Panc1 (cell line): ENCODE data around the gene FBXW7. TPM values are rescaled to one million over a fixed set of nuclear protein-coding genes. Genes with fewer than 3 reads are reported as not detected.

Experiments
- ATAC-seq: fragments of 200-7000 bp; cut with Tn5 transposase; 2 replicates; pipeline ENCODE4 v1.9.1; 2020; ENCODE audit warnings: mild to moderate bottlenecking, moderate library complexity
- BruUV-seq: library from RNA; stranded (reverse); fragments of 400-500 nt; replicated peaks from 2 replicates; lab custom pipeline; 2021; lab: Mats Ljungman, UMichigan
- CTCF ChIA-PET: fragments of 300-600 bp; sonication (Branson Sonifier 250); formaldehyde crosslinking; loops from one replicate; lab custom pipeline; 2022; ENCODE audit warnings: antibody characterized with exemption; lab: Charles Lee
- POLR2A ChIA-PET: fragments of 300-600 bp; sonication (Branson Sonifier 250); formaldehyde crosslinking; loops from one replicate; lab custom pipeline; 2022; ENCODE audit warnings: antibody characterized with exemption; lab: Charles Lee
- DNase-seq: peaks from one replicate; pipeline ENCODE4 v3.0.0-alpha.2; 2010; ENCODE audit warnings: low read depth, low spot score
- H3K27ac ChIP-seq: 2 replicates; pipeline ENCODE4 v1.5.1; 2011; ENCODE audit warnings: mild to moderate bottlenecking, low read length, inconsistent platforms
- H3K27me3 ChIP-seq: fragments of 200-500 bp; sonication (Bioruptor generic); 2 replicates; pipeline ENCODE4 v1.6.0; 2014; ENCODE audit warnings: low read length, inconsistent platforms; ENCODE audit not compliant: control insufficient read depth, insufficient read depth
- H3K36me3 ChIP-seq: fragments of 200-500 bp; sonication (Bioruptor generic); 2 replicates; pipeline ENCODE4 v1.5.1; 2014; ENCODE audit warnings: inconsistent platforms, mild to moderate bottlenecking, low read length, moderate library complexity; ENCODE audit not compliant: control insufficient read depth, insufficient read depth
- H3K4me1 ChIP-seq: 2 replicates; pipeline ENCODE4 v1.5.1; 2011; ENCODE audit warnings: inconsistent platforms, mild to moderate bottlenecking, low read length, moderate library complexity; ENCODE audit not compliant: control insufficient read depth, insufficient read depth
- H3K4me3 ChIP-seq, 2 experiments: 2 replicates each; pipeline ENCODE4 v1.5.1; 2011 to 2012; ENCODE audit warnings: low read depth in 2 of 2, low read length in 2 of 2, mild to moderate bottlenecking in 2 of 2, inconsistent platforms in 1 of 2, moderate library complexity in 1 of 2
- H3K9me3 ChIP-seq: fragments of 200-500 bp; sonication (Bioruptor generic); 2 replicates; pipeline ENCODE4 v1.5.1; 2014; ENCODE audit warnings: low read depth, mild to moderate bottlenecking, inconsistent platforms, low read length, moderate library complexity; ENCODE audit not compliant: control insufficient read depth, insufficient read depth
- CTCF ChIP-seq: fragments of 450-650 bp; IDR thresholded peaks from 2 replicates; pipeline ENCODE4 v1.5.1; 2017; ENCODE audit warnings: mild to moderate bottlenecking
- POLR2AphosphoS5 ChIP-seq: IDR thresholded peaks from 2 replicates; pipeline ENCODE4 v1.6.1; 2012; ENCODE audit warnings: mild to moderate bottlenecking, low read depth, low read length, moderate library complexity
- REST ChIP-seq, 2 experiments: IDR thresholded peaks; 2 replicates each; pipeline ENCODE4 v1.6.1; 2011 to 2012; ENCODE audit warnings: low read depth in 2 of 2, control low read depth in 1 of 2, low read length in 1 of 2, mild to moderate bottlenecking in 1 of 2, moderate library complexity in 1 of 2; ENCODE audit not compliant: insufficient read depth in 1 of 2
- SIN3A ChIP-seq: IDR thresholded peaks from 2 replicates; pipeline ENCODE4 v1.6.1; 2012; ENCODE audit warnings: low read depth, mild to moderate bottlenecking, low read length, moderate library complexity, borderline replicate concordance; ENCODE audit not compliant: insufficient read depth
- TCF7L2 ChIP-seq: IDR thresholded peaks from 2 replicates; pipeline ENCODE4 v1.6.1; 2011; ENCODE audit warnings: mild to moderate bottlenecking, low read depth, low read length, inconsistent platforms
- in situ Hi-C: cut with HindIII; loops from 2 replicates; pipeline ENCODE4 v1.10.0; 2016; ENCODE audit warnings: low sequenced_read_pairs, low pct_unique_long_range_greater_than_20kb
- intact Hi-C: fragments of 100-400 bp; cut with micrococcal nuclease; formaldehyde crosslinking; loops from one replicate; pipeline ENCODE4 v1.10.0; 2022; ENCODE audit not compliant: unreplicated experiment
- total RNA-seq: library from RNA; stranded (reverse); gene quantifications from one replicate; pipeline ENCODE4 v1.2.1, GENCODE V29; 2021; ENCODE audit not compliant: unreplicated experiment

The FBXW7 gene
- total RNA-seq, 1 experiment from 2014 or later: 16.2 TPM

GRCh38 chr4:152463562-152463961 is 72.3 kb downstream of the FBXW7 start:
- ATAC-seq (no peak), DNase-seq (no peak)
- ChIA-PET POLR2A (no interaction called here), CTCF (no interaction called here)
- in situ Hi-C loops: no loop called here
- H3K27ac ChIP-seq: no peak overlapping the region
- H3K9me3 ChIP-seq: no peaks in the 10 kb centered on the region
- H3K27me3 ChIP-seq: no peaks in the 10 kb centered on the region
- H3K4me1 ChIP-seq: no peaks in the 10 kb centered on the region
- no TSS peak for BruUV-seq
- no peak overlapping the region for H3K4me3 ChIP-seq
- intact Hi-C loops: no loop called here
- TF ChIP-seq SIN3A (no peak), TCF7L2 (no peak), POLR2AphosphoS5 (no peak), REST (IDR thresholded peaks at IDR 0.05; ENCODE audit: insufficient read depth in 1 of 2, low read depth in 2 of 2, low read length in 1 of 2) (no peak), CTCF (no peak)
- H3K36me3 ChIP-seq: no peaks in the 10 kb centered on the region

GRCh38 chr4:152462695-152463094 is 73.2 kb downstream of the FBXW7 start:
- POLR2A ChIA-PET: no interaction called here
- ATAC-seq: no peak
- intact Hi-C loops: no loop called here
- CTCF ChIA-PET: no interaction called here
- no peak overlapping the region for H3K4me3 ChIP-seq
- no TSS peak for BruUV-seq
- H3K36me3 ChIP-seq: no peaks in the 10 kb centered on the region
- H3K9me3 ChIP-seq: no peaks in the 10 kb centered on the region
- in situ Hi-C loops: no loop called here
- no peak for DNase-seq
- no peak overlapping the region for H3K27ac ChIP-seq
- H3K27me3 ChIP-seq: no peaks in the 10 kb centered on the region
- no peak for TF ChIP-seq CTCF
- no peak for TF ChIP-seq TCF7L2
- no peak for TF ChIP-seq SIN3A
- no peak for TF ChIP-seq REST (IDR thresholded peaks at IDR 0.05; ENCODE audit: insufficient read depth in 1 of 2, low read depth in 2 of 2, low read length in 1 of 2)
- no peak for TF ChIP-seq POLR2AphosphoS5
- H3K4me1 ChIP-seq: no peaks in the 10 kb centered on the region
